ENCODE data around the gene NOP56.
"Not testable (repeated sequence)": the region's sequence is repeated elsewhere in the genome, so short reads cannot be mapped to it uniquely, and the experiment has no call there.

Gene NOP56

DNA sequence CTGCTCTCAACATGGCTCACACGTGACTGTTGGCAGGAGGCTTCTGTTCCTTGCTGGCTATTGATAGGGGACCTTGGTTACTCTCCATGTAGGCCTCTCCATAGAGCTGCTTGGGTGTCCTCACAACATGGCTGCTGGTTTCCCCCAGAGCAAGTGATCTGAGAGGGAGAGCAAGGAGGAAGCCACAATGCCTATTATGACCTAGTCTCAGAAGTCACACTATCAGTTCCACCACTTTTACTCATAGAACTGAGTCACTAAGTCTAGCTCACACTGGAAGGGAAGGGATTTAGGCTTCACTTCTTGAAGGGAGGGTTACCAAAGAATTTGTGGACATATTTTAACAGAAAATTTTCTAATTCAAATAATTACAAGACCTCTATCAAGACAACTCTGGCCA is 8.7 kb upstream of the NOP56 start:
- no peak for DNase-seq

DNA sequence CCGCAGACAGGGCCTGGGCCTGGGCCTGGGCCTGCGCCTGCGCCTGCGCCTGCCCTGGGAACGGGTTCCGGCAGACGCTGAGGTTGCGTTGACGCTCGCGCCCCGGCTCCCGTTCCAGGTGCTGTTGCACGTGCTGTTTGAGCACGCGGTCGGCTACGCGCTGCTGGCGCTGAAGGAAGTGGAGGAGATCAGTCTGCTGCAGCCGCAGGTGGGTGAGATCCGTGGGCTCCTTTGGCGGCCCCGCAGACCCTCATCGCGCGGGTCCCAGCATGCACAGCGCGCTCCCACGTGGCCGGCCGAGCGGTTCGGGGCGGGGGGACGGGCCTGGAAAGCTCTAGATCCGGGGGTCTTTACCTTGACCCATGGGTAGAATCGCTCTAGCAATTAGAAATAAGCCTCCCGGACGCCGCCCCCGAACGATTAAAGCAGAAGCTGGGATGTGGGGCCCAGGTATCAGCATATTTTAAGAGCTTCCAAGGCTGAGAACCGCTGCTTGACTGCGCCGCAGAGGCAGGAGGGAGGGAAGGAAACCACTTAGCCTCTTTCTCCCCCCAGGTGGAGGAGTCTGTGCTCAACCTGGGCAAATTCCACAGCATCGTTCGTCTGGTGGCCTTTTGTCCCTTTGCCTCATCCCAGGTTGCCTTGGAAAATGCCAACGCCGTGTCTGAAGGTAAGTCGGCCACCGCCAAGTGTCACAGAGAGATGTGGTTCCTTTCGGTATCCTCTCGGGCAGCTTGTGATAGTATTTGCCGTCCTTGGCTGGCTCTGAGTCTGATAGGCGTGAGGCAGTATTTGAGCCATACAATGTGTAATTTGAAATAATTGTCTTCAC is 508 bp downstream of the NOP56 start:
- DNase-seq = peak in 3 of 4 experiments; percentile 35 to 72 (median 55)

DNA sequence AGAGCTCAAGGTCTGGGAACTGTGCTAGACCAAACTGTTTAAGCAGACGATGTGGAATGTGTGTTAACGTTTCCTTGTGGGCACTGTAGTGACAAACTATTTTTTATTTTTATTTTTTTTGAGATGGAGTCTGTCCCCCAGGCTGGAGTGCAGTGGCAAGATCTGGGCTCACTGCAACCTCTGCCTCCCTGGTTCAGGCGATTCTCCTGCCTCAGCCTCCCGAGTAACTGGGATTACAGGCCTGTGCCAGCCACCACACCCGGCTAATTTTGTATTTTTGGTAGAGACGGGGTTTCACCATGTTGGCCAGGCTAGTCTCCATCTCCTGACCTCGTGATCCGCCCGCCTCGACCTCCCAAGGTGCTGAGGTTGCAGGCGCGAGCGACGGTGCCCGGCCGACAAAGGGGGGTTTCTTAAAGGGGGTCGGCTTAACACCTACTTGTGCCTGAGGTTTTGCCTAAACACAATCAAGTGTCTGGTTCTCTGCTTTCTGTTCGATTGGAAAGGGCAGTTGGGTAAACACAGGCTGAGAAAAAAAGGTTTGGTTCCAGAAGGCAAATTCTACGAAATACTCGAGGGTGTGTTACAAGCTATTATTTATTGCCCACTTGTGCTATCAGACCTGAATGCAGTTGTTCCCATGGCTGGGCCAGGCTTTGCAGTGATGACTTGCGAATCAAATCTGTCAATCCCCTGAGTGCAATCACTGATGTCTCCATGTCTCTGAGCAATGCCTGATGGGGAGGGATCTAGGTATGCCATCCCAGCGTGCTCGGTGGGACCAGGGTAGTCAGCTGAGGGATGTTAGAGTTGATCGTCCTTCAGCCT is 1.3 kb downstream of the NOP56 start:
- no peak for DNase-seq

DNA sequence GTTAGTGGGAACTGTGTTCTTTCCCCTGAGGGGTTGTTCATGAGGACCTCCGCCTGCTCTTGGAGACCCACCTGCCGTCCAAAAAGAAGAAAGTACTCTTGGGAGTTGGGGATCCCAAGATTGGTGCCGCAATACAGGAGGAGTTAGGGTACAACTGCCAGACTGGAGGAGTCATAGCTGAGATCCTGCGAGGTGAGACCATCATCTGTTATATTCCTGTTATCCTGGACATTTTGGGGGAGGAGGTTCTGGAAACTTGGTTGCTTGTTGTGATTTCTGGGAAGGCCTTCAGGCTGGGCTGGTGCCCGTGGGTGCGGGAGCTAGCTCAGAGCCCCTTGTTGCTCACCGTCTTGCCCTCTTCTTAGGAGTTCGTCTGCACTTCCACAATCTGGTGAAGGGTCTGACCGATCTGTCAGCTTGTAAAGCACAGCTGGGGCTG is 2.0 kb downstream of the NOP56 start:
- no peak for DNase-seq

DNA sequence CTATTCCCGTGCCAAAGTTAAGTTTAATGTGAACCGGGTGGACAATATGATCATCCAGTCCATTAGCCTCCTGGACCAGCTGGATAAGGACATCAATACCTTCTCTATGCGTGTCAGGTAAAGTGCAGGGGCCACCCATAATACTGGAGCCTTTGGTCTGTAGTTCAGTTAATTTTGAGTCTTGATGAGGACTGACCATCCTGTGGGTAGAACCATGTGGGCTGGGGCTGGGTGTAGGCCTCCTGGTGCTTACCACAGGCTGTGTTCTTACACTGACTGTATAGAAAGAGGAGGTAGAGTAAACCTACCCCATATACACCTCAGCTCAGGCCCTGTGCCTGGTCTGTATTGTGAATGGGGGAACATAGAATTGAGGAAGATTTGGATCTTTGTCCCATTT is 2.4 kb downstream of the NOP56 start:
- DNase-seq = no peak

DNA sequence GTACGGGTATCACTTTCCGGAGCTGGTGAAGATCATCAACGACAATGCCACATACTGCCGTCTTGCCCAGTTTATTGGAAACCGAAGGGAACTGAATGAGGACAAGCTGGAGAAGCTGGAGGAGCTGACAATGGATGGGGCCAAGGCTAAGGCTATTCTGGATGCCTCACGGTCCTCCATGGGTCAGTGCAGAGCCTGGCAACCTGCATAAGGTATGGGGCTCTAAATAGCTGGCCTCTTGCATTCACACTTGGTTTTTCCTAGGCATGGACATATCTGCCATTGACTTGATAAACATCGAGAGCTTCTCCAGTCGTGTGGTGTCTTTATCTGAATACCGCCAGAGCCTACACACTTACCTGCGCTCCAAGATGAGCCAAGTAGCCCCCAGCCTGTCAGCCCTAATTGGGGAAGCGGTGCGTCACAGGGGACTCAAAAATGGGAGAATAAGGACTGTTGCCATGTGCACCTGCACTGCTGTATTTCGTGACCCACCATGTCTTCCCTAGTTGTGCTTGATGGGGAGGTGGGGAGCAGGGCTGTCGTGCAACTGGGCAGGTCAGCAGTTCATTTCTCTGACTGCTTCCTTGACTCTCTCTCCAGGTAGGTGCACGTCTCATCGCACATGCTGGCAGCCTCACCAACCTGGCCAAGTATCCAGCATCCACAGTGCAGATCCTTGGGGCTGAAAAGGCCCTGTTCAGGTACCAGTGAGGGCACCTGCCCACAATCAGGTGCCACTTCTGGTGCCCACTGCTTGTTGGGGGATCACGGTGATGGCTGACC is 3.1 kb downstream of the NOP56 start:
- DNase-seq = no peak

DNA sequence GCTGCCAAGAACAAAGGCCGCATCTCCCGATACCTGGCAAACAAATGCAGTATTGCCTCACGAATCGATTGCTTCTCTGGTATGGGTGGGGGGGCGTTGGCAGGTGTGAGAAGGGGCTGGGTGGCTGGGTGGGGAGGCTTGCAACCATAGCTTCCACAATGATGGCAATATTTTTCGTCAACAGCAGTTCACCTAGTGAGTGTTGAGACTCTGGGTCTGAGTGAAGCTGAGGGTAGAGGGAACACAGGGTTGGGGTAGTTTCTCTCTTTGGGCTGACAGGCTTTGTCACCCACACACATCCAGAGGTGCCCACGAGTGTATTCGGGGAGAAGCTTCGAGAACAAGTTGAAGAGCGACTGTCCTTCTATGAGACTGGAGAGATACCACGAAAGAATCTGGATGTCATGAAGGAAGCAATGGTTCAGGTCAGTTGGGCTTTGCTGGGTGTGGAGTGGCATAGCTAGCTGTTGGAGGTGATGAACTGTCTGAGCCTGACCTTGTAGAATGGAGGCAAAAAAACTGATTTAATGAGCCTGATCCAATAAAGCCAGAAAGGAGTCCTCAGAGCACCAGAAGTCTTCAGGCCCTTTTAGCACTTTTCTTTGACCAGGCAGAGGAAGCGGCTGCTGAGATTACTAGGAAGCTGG is 4.2 kb downstream of the NOP56 start:
- no peak for DNase-seq

DNA sequence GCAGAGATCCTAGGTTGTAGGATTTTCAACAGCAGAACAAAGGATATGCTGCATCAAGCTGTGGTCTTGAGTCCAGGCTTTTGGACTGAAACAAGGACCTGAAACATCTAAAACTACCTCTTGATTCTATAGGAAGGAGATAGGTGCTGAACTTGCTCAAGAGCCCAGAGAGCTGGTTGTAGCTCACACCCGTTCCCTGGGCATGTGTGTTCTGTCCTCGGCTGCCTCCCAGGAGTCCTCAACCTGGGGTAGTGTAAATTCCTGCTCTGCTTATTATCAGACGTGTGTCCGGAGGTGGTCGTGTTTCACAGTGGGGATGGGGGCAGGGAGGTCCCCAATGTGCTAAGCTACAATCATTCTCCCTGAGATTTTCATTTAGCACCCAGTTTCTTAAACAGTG is 4.8 kb downstream of the NOP56 start:
- no peak for DNase-seq

DNA sequence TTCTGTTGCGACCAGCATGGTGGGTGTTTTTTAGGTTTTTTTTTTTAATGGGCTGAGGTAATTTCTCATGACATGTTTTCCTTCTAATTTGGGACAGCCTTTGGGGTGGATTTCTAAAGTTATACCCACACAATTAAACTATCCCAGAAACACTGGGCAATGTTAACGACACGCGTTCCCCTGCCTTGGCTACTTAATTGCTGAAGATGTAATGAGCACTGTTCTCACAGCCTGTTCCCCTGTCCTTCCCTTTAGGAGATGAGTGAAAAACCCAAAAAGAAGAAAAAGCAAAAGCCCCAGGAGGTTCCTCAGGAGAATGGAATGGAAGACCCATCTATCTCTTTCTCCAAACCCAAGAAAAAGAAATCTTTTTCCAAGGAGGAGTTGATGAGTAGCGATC is 5.2 kb downstream of the NOP56 start:
- no peak for DNase-seq

DNA sequence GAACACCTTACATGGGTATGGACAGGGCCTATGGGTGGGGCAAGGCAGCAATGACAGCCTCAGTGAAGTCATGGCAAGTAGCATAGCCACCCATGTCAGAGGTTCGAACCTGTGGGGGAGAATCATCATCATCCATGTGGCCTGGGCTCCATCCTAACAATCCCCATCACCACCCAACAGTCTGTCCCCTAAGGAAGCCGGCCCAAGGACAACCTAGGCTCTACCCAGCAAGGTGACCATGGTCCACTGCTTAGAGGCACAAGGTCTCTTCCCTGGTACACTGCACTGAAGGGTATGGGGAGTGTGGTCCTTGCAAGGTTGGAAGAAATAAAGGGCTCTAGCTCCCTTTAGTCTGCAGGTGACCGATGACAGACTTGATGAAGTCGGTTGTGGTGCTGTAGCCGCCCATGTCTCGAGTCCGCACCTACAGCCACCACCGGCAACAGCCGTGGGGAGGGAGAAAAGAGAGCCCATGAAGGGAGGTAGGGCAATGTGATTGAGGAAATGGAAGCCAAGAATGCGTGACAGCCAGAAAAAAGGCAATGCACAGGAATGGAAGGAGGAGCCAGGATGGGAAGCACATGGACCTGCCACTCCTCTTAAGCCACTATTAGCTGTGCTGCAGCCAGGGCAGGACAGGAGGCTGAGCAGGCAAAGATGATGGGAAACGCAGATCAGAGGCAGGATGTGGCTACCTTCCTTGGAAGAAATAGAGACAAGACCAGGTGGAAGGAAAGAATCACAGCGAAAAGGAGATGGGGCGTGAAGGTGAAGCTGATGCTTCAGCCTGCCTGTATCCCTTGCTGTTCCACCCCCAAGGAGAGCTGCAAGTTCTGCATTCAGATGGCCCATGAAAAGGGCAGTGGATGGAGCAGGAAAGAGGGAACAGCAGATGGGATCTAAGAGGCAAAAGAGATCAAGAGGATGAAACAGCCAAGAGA is 6.3 kb downstream of the NOP56 start:
- DNase-seq = no peak

DNA sequence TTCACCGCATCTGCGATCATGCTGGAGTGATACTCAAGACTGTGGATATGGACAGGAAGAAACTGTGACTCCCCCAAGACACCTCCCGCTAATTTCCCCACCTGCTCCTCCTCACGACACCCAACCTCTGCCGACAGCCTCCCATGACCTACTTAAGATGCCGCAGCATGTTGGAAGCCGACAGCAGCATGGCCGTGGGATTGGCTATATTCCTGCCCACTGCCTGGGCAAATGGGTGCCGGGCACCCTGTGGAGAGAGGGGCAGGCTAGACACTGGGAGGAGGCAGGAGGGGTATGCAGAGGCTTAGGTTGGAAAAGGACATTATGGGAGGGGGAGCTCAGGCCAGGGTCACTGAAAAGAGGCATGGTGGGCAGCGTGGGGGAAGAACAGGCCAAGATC is 7.1 kb downstream of the NOP56 start:
- DNase-seq = no peak

DNA sequence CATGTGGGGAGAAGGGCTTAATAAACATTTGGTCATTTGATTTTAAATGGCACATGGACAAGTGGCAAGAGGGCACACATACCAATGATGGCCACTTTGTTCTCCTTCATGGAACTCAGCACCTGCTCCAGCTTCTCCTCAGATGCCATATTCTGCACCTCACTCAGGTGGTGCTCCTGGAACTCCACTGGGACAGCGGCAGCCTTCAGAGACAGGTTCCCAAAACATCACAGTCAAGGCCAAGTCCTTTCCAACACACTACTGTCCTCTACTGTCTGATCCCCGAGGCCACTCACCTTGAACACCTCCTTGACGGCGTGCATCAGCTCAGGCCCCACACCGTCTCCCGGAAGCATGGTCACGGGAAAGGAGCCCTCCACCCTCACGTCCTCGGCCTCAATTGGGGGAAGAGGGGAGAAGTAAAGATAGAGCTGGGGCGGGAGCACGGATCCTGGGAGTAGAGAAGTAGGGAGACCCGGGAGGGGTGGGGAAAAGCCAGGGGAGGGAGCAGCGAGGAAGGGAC is 11.0 kb downstream of the NOP56 start:
- no peak for DNase-seq

DNA sequence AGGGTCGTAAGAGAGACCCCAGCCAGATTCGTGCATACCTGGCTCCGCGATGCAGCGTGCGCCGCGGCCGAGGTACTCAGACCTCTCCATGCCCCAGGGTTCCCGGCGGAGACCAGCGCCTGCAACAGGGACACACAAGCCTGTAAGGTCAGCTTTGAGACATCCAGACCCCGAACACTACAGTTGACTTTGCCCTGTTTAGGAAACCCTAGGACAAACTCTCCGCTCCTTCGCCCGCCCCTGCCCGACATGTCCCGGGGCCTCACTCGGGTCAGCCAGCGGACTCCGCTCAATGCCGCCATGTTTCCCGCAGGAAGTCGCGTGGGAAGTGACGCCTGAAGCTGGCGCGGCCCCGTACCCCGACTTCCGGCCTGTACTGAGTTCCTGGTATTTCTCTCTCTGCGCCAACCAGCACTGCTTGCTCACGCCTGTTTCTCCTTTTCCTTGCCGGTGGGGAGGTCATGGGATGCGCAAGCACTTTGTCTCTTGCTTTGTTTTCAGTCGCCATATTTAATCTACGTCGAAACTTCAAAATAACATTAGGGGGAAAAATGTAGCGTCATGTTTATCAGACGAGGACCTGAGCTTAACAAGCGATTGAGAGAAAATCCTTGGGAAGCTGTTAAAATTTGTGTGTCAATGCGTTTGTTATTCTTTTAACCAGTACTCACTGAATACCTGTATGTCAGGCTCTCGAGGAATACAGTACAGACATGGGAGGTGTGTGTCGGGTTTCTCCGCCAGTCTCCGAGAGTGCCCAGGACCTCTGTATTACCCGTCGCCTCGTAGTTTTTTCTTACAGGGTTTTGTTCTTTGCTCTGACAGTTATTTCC is 11.7 kb downstream of the NOP56 start, which contains the start of gene IDH3B:
IDH3B (minus strand) TSS at position 330 of the 833 bp plus-strand sequence; CDS start at position 302, 28 bp downstream.
- peak; percentile 96 to 98 (median 97) for DNase-seq

DNA sequence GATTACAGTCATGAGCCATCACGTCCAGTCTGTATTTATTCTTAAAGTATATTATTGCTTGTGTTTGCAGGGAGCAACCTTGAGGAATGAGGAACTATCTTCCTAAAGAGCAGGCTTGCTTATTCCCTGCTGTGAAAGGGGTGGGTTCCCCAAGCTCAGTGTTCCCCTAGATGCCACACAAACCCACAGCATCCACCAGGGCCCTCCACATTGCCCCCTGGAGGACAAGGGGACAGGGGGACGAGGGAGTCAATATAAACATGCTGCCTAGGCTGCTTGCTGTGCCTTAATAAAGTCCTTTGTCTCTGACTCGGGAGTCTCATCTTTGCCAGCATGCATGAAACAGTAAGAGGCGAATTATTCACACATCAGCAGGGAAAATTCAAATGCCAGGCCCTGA is 19.5 kb downstream of the NOP56 start:
- DNase-seq = peak; percentile 11 to 42 (median 32)

DNA sequence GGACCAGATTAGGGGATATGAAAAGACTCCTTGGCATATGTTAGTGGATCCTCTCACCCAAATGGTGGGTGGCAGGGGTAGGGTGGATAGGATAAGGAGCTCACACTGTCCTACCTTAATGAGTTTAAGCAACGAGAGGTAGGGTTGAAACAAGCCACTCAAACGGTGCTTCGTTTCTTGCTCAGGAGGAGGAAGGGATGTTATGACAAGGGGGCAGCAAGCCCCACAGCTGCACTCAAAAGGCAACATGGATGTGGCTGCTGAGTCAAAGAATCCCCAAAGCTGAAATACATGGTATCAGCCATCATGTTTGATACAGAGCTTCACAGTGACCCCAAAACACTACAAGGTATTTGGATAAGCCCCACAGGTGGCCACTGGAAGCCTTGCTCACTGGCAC is 20.0 kb downstream of the NOP56 start:
- no peak for DNase-seq

DNA sequence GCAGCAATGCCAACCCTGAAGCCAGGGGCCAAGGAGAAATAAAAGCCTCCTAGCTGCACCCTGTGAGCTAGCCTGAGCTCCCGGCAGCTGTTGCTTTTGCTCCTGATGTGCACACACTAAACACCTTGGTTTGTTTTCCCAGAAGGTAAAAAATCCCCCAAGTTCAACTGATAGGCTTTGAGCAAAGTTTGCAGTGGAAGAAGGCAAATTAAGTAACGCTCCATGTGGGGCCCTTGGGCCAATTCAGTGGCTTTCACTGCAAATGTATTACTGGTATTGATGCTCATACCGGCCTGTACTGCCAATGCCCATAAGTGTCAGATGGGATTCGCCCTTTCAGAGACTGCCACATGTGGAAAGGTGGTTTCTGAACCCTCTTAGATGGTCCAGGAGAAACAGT is 21.0 kb downstream of the NOP56 start:
- no peak for DNase-seq

DNA sequence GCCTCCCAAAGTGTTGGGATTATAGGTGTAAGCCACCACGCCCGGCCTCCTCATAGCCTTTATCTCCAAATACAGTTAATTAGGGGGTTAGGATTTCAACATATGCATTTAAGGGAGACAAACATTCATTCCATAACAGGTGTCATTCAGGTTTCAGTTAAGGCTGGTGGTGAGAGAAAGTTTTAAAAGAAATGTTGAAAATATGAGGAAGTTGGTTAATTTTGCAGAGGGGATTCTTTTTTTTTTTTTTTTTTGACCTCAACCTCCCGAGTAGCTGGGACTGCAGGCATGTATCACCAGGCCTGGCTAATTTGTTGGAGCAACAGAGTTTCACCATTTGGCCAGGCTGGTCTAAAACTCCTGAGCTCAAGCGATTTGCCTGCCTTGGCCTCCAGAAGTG is 27.6 kb downstream of the NOP56 start:
- no peak for DNase-seq

DNA sequence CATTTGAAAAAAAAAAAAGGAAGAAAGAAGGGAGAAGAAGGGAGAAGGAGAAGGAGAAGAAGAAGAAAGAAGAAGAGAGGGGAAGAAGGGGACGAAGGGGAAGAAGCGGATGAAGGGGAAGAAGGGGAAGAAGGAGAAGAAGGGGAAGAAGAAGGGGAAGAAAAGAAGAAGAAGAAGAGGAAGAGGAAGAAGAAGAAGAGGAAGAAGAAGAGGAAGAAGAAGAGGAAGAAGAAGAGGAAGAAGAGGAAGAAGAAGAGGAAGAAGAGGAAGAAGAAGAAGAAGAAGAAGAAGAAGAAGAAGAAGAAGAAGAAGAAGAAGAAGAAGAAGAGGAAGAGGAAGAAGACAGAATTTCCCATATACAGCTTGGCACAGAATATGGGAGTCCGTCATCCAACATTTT is 29.6 kb downstream of the NOP56 start:
- DNase-seq = not testable (repeated sequence)

DNA sequence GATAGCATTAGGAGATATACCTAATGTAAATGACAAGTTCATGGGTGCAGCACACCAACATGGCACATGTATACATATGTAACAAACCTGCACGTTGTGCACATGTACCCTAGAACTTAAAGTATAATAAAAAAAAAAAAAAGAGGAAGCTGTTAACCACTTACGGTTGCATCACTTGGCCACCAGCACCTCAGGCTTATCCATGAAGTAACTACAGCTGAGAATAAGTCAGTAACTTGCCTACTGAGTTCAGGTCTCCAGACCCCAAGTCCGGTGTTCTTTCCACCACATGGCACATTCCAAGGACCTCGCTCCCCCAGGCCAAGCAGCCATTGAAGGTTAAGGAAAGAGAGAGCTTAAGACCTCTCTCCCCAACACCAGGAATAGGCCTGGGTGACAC is 32.4 kb downstream of the NOP56 start:
- DNase-seq = peak; percentile 49 to 79 (median 74)

DNA sequence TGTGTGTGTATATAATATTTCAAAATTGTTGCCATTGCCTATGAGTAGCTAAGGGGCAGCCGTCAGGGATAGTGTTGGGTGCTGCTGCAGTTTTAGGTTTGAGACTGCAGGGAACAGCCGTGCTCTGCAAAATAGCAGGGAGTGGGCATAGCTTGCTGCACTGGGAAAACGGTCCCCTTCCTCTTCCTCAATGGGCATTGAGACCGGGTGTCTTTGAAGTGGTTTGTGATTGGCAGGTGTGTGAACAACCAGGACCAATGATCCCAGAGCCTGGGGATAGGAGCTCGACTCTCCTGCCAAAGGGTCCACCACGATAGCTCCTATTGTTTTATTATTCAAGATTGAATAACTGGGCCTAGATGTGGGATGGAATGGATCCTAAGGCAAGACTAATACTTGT is 35.1 kb downstream of the NOP56 start:
- no peak for DNase-seq

All from suppressor macrophage (primary cell).